HEK293 (cell line): ENCODE data around the gene GNAI2.

Source experiments
- CTCF ChIA-PET: fragments of 350-600 bp; formaldehyde crosslinking; extraction: SDS; loops from one replicate; lab custom pipeline; 2021; ENCODE audit warnings: antibody characterized with exemption; lab: Yijun Ruan, JAX
- POLR2A ChIA-PET: fragments of 300-600 bp; formaldehyde crosslinking; extraction: SDS; loops from one replicate; lab custom pipeline; 2020; ENCODE audit warnings: antibody characterized with exemption, inconsistent platforms; lab: Yijun Ruan, JAX
- H3K27ac ChIP-seq: fragments of 200-500 bp; sonication (Bioruptor generic); 2 replicates; pipeline ENCODE4 v1.5.1; 2014; ENCODE audit warnings: low read depth, low read length, control low read depth, inconsistent platforms; ENCODE audit errors: extremely low read depth
- H3K36me3 ChIP-seq, 2 experiments: fragments of 200-500 bp in 1 of 2; sonication (Bioruptor generic) in 1 of 2; 1 replicate in 1 of 2; 2 replicates in 1 of 2; pipeline ENCODE4 v1.5.1; 2014 to 2017; ENCODE audit warnings: inconsistent platforms in 2 of 2, low read length in 2 of 2; ENCODE audit not compliant: control insufficient read depth in 2 of 2, insufficient read depth in 1 of 2
- H3K4me1 ChIP-seq: fragments of 200-500 bp; sonication (Bioruptor generic); 2 replicates; pipeline ENCODE4 v1.5.1; 2014; ENCODE audit warnings: mild to moderate bottlenecking, low read length, inconsistent platforms; ENCODE audit not compliant: control insufficient read depth, insufficient read depth
- H3K4me3 ChIP-seq: 2 replicates; pipeline ENCODE4 v1.5.1; 2011; ENCODE audit warnings: low read depth, mild to moderate bottlenecking, control low read depth, low read length, moderate library complexity
- H3K9me3 ChIP-seq: fragments of 200-500 bp; sonication (Bioruptor generic); 2 replicates; pipeline ENCODE4 v1.5.1; 2014; ENCODE audit warnings: low read depth, low read length, inconsistent platforms; ENCODE audit not compliant: control insufficient read depth, insufficient read depth
- GLIS1 ChIP-seq: fragments of 450-650 bp; formaldehyde crosslinking; IDR thresholded peaks from 2 replicates; pipeline ENCODE4 v1.5.1; 2016; ENCODE audit warnings: missing biosample characterization, missing genetic modification characterization
- GLIS2 ChIP-seq: fragments of 450-650 bp; formaldehyde crosslinking; IDR thresholded peaks from 2 replicates; pipeline ENCODE4 v1.5.1; 2016; ENCODE audit warnings: missing biosample characterization, missing genetic modification characterization
- HIC1 ChIP-seq: fragments of 450-650 bp; formaldehyde crosslinking; IDR thresholded peaks from 2 replicates; pipeline ENCODE4 v1.5.1; 2016; ENCODE audit warnings: missing biosample characterization, missing genetic modification characterization
- HOXA7 ChIP-seq: sonication (generic); formaldehyde crosslinking; IDR thresholded peaks from 2 replicates; pipeline ENCODE4 v1.8.1; 2022; ENCODE audit warnings: missing genetic modification reagents, borderline replicate concordance
- KLF10 ChIP-seq: fragments of 450-650 bp; IDR thresholded peaks from 2 replicates; pipeline ENCODE4 v1.5.1; 2018; ENCODE audit warnings: missing biosample characterization, mild to moderate bottlenecking, missing genetic modification characterization
- KLF16 ChIP-seq: fragments of 450-650 bp; formaldehyde crosslinking; IDR thresholded peaks from 2 replicates; pipeline ENCODE4 v1.5.1; 2017; ENCODE audit warnings: missing biosample characterization, missing genetic modification characterization
- MEIS1 ChIP-seq: sonication (generic); formaldehyde crosslinking; IDR thresholded peaks from 2 replicates; pipeline ENCODE4 v1.8.1; 2022; ENCODE audit warnings: missing genetic modification reagents, mild to moderate bottlenecking, borderline replicate concordance
- SP2 ChIP-seq: fragments of 450-650 bp; formaldehyde crosslinking; IDR thresholded peaks from 2 replicates; pipeline ENCODE4 v1.5.1; 2016; ENCODE audit warnings: missing biosample characterization, missing genetic modification characterization
- TRIM28 ChIP-seq: IDR thresholded peaks from 2 replicates; pipeline ENCODE4 v1.6.1; 2011; ENCODE audit warnings: low read length, control low read depth, borderline replicate concordance
- WT1 ChIP-seq: fragments of 450-650 bp; formaldehyde crosslinking; IDR thresholded peaks from 2 replicates; pipeline ENCODE4 v1.5.1; 2016; ENCODE audit warnings: missing biosample characterization, missing genetic modification characterization
- YY2 ChIP-seq: fragments of 450-650 bp; formaldehyde crosslinking; IDR thresholded peaks from 2 replicates; pipeline ENCODE4 v1.5.1; 2016; ENCODE audit warnings: missing biosample characterization, missing genetic modification characterization
- ZNF10 ChIP-seq: fragments of 450-650 bp; formaldehyde crosslinking; IDR thresholded peaks from 2 replicates; pipeline ENCODE4 v1.5.1; 2017; ENCODE audit warnings: missing biosample characterization, missing genetic modification characterization
- ZNF146 ChIP-seq: fragments of 450-650 bp; formaldehyde crosslinking; IDR thresholded peaks from 2 replicates; pipeline ENCODE4 v1.5.1; 2016; ENCODE audit warnings: missing biosample characterization, missing genetic modification characterization
- ZNF155 ChIP-seq: fragments of 450-650 bp; formaldehyde crosslinking; IDR thresholded peaks from 2 replicates; pipeline ENCODE4 v1.5.1; 2016; ENCODE audit warnings: missing biosample characterization, missing genetic modification characterization
- ZNF18 ChIP-seq: fragments of 450-650 bp; formaldehyde crosslinking; IDR thresholded peaks from 2 replicates; pipeline ENCODE4 v1.5.1; 2016; ENCODE audit warnings: missing biosample characterization, missing genetic modification characterization
- ZNF211 ChIP-seq: fragments of 450-650 bp; formaldehyde crosslinking; IDR thresholded peaks from 2 replicates; pipeline ENCODE4 v1.5.1; 2016; ENCODE audit warnings: low read depth, missing biosample characterization, missing genetic modification characterization
- ZNF292 ChIP-seq: fragments of 450-650 bp; formaldehyde crosslinking; IDR thresholded peaks from 2 replicates; pipeline ENCODE4 v1.5.1; 2016; ENCODE audit warnings: low read depth, missing biosample characterization, missing genetic modification characterization, borderline replicate concordance
- ZNF398 ChIP-seq: fragments of 450-650 bp; formaldehyde crosslinking; IDR thresholded peaks from 2 replicates; pipeline ENCODE4 v1.5.1; 2017; ENCODE audit warnings: missing biosample characterization, missing genetic modification characterization
- ZNF416 ChIP-seq: fragments of 450-650 bp; formaldehyde crosslinking; IDR thresholded peaks from 2 replicates; pipeline ENCODE4 v1.5.1; 2016; ENCODE audit warnings: missing biosample characterization, missing genetic modification characterization
- ZNF473 ChIP-seq: fragments of 450-650 bp; formaldehyde crosslinking; IDR thresholded peaks from 2 replicates; pipeline ENCODE4 v1.5.1; 2017; ENCODE audit warnings: missing biosample characterization, missing genetic modification characterization
- ZNF501 ChIP-seq: fragments of 450-650 bp; formaldehyde crosslinking; IDR thresholded peaks from 2 replicates; pipeline ENCODE4 v1.5.1; 2016; ENCODE audit warnings: missing biosample characterization, missing genetic modification characterization
- ZNF521 ChIP-seq: fragments of 450-650 bp; formaldehyde crosslinking; IDR thresholded peaks from 2 replicates; pipeline ENCODE4 v1.5.1; 2017; ENCODE audit warnings: missing biosample characterization, mild to moderate bottlenecking, missing genetic modification characterization
- ZNF600 ChIP-seq: fragments of 450-650 bp; formaldehyde crosslinking; IDR thresholded peaks from 2 replicates; pipeline ENCODE4 v1.5.1; 2016; ENCODE audit warnings: missing biosample characterization, missing genetic modification characterization
- ZNF658 ChIP-seq: fragments of 450-650 bp; formaldehyde crosslinking; IDR thresholded peaks from 2 replicates; pipeline ENCODE4; 2016; ENCODE audit warnings: missing biosample characterization, missing genetic modification characterization
- ZNF707 ChIP-seq: fragments of 450-650 bp; formaldehyde crosslinking; IDR thresholded peaks from 2 replicates; pipeline ENCODE4 v1.5.1; 2016; ENCODE audit warnings: missing biosample characterization, missing genetic modification characterization
- ZNF785 ChIP-seq: fragments of 450-650 bp; formaldehyde crosslinking; IDR thresholded peaks from 2 replicates; pipeline ENCODE4 v1.5.1; 2016; ENCODE audit warnings: missing biosample characterization, missing genetic modification characterization
- ZNF792 ChIP-seq: fragments of 450-650 bp; formaldehyde crosslinking; IDR thresholded peaks from 2 replicates; pipeline ENCODE4 v1.5.1; 2016; ENCODE audit warnings: missing biosample characterization, missing genetic modification characterization
- ZSCAN18 ChIP-seq: fragments of 450-650 bp; formaldehyde crosslinking; IDR thresholded peaks from 2 replicates; pipeline ENCODE4 v1.5.1; 2016; ENCODE audit warnings: missing biosample characterization, missing genetic modification characterization
- ZSCAN30 ChIP-seq: fragments of 450-650 bp; IDR thresholded peaks from 2 replicates; pipeline ENCODE4 v1.5.1; 2018; ENCODE audit warnings: missing biosample characterization, mild to moderate bottlenecking, missing genetic modification characterization, moderate library complexity

The GNAI2 gene

GRCh38 chr3:50226888-50227389, 9.1 kb upstream of the GNAI2 start:
- H3K9me3 ChIP-seq = no peaks in the 10 kb centered on the region
- H3K36me3 ChIP-seq = no peaks in the 10 kb centered on the region
- H3K4me1 ChIP-seq = no peaks in the 10 kb centered on the region
- CTCF ChIA-PET = interaction anchor here (0.7 to 17.6 kb wide), 16 partner anchors 8 to 105 kb away, joined by 3 to 237 read pairs (median 5); partner anchors contain the start of genes GNAI2, GNAT1 and SEMA3B
- H3K4me3 ChIP-seq = peak overlapping the region; percentile 37
- H3K27ac ChIP-seq = peak overlapping the region; percentile 56; the same call in 1 of the 2 replicates
- POLR2A ChIA-PET = interaction anchor here (0.9 to 2.1 kb wide), 3 partner anchors 9 to 25 kb away, joined by 3 to 9 read pairs (median 4); partner anchors contain the start of gene GNAI2
- TF ChIP-seq WT1 (tag by site-specific recombination) = no peak
- no peak for TF ChIP-seq SP2 (tag by site-specific recombination)
- no peak for TF ChIP-seq ZNF521 (tag by site-specific recombination)
- TF ChIP-seq ZNF10 (tag by site-specific recombination) = no peak
- TF ChIP-seq ZNF146 (tag by site-specific recombination) = no peak
- TF ChIP-seq ZNF416 (tag by site-specific recombination) = no peak
- TF ChIP-seq ZNF292 (tag by site-specific recombination) = no peak
- no peak for TF ChIP-seq KLF16 (tag by site-specific recombination)
- no peak for TF ChIP-seq KLF10 (tag by site-specific recombination)
- 0 out of 2 replicates have a peak, but pooled peaks have one; percentile 60 for TF ChIP-seq GLIS2
- peak; percentile 53; the same call in 1 of the 2 replicates for TF ChIP-seq ZNF18 (tag by site-specific recombination)
- no peak for TF ChIP-seq ZSCAN18 (tag by site-specific recombination)
- TF ChIP-seq TRIM28 = no peak
- TF ChIP-seq YY2 (tag by site-specific recombination) = 0 out of 2 replicates have a peak, but pooled peaks have one; percentile 36
- no peak for TF ChIP-seq ZNF792
- TF ChIP-seq HIC1 (tag by site-specific recombination) = peak; percentile 45
- TF ChIP-seq ZNF600 (tag by site-specific recombination) = no peak
- TF ChIP-seq ZNF155 = no peak
- no peak for TF ChIP-seq ZNF211
- no peak for TF ChIP-seq ZSCAN30 (tag by site-specific recombination)
- no peak for TF ChIP-seq HOXA7 (CRISPR knock-in tag)
- TF ChIP-seq MEIS1 (CRISPR knock-in tag) = no peak
- no peak for TF ChIP-seq ZNF785 (tag by site-specific recombination)
- no peak for TF ChIP-seq GLIS1 (tag by site-specific recombination)
- no peak for TF ChIP-seq ZNF473 (tag by site-specific recombination)
- no peak for TF ChIP-seq ZNF707
- no peak for TF ChIP-seq ZNF398
- TF ChIP-seq ZNF501 (tag by site-specific recombination) = no peak
- TF ChIP-seq ZNF658 (tag by site-specific recombination) = no peak
